ENCODE measurements around the gene LILRB1.
"Not testable (repeated sequence)": the region's sequence is repeated elsewhere in the genome, so short reads cannot be mapped to it uniquely, and the experiment has no call there.

Gene LILRB1

GRCh38 chr19:54630782-54631181 lies 498 bp downstream of the LILRB1 start:
- H3K27ac ChIP-seq: no peak overlapping the region
- TF ChIP-seq ZFX (IDR thresholded peaks at IDR 0.05) (no peak), CTCF (conservative IDR thresholded peaks at IDR 0.05) (no peak)

- not testable (repeated sequence) for H3K27ac ChIP-seq
Observed at GRCh38 chr19:54631489-54632337, 1.4 kb downstream of the LILRB1 start.

- not testable (repeated sequence) for H3K27ac ChIP-seq
Observed at GRCh38 chr19:54632517-54632916, 2.2 kb downstream of the LILRB1 start.

- no peak for TF ChIP-seq CTCF (conservative IDR thresholded peaks at IDR 0.05)
- TF ChIP-seq ZFX (IDR thresholded peaks at IDR 0.05): no peak
- no peak overlapping the region for H3K27ac ChIP-seq
Observed at GRCh38 chr19:54633401-54633800, 3.1 kb downstream of the LILRB1 start.

GRCh38 chr19:54636081-54636480 lies 5.8 kb downstream of the LILRB1 start:
- H3K27ac ChIP-seq: not testable (repeated sequence)

- TF ChIP-seq CTCF (conservative IDR thresholded peaks at IDR 0.05) (no peak), ZFX (IDR thresholded peaks at IDR 0.05) (no peak)
- no peak overlapping the region for H3K27ac ChIP-seq
Observed at GRCh38 chr19:54638683-54639082, 8.4 kb downstream of the LILRB1 start.

GRCh38 chr19:54642953-54643352 lies 12.7 kb downstream of the LILRB1 start:
- not testable (repeated sequence) for H3K27ac ChIP-seq

- not testable (repeated sequence) for H3K27ac ChIP-seq
Observed at GRCh38 chr19:54643583-54643982, 13.3 kb downstream of the LILRB1 start.

- no peak overlapping the region for H3K27ac ChIP-seq
- no peak for TF ChIP-seq ZFX (IDR thresholded peaks at IDR 0.05)
- TF ChIP-seq CTCF (conservative IDR thresholded peaks at IDR 0.05): no peak
Observed at GRCh38 chr19:54644056-54644455, 13.8 kb downstream of the LILRB1 start.

- TF ChIP-seq CTCF (conservative IDR thresholded peaks at IDR 0.05) (no peak), ZFX (IDR thresholded peaks at IDR 0.05) (no peak)
- H3K27ac ChIP-seq: no peak overlapping the region
Observed at GRCh38 chr19:54646331-54646841, 16.1 kb downstream of the LILRB1 start.

Data from C4-2B (cell line).